GM18868 (cell line): ENCODE results near the gene RET.

Experiments used
- ATAC-seq: cut with Tn5 transposase; IDR thresholded peaks from one replicate; pipeline ENCODE4 v1.9.1; 2021; ENCODE audit warnings: mild to moderate bottlenecking, moderate library complexity; ENCODE audit not compliant: unreplicated experiment

RET gene

GRCh38 chr10:43160046-43160920 is 83.4 kb downstream of the RET start:
- peak; percentile 79 for ATAC-seq

- peak; percentile 68 for ATAC-seq
These were observed 84.0 kb downstream of the RET start for GRCh38 chr10:43160921-43161255.

GRCh38 chr10:43162604-43163003 is 85.7 kb downstream of the RET start:
- no peak for ATAC-seq

- ATAC-seq = no peak
These were observed 89.5 kb downstream of the RET start for GRCh38 chr10:43166207-43166879.

- peak; percentile 80 for ATAC-seq
These were observed 90.1 kb downstream of the RET start for GRCh38 chr10:43166880-43167497.

GRCh38 chr10:43167498-43167889 is 90.6 kb downstream of the RET start:
- no peak for ATAC-seq

GRCh38 chr10:43170491-43170890 is 93.6 kb downstream of the RET start:
- no peak for ATAC-seq

GRCh38 chr10:43172645-43173044 is 95.8 kb downstream of the RET start:
- no peak for ATAC-seq

- ATAC-seq = no peak
These were observed 96.3 kb downstream of the RET start for GRCh38 chr10:43173120-43173519.

- no peak for ATAC-seq
These were observed 98.1 kb downstream of the RET start for GRCh38 chr10:43174969-43175368.

GRCh38 chr10:43176271-43176670 is 99.4 kb downstream of the RET start:
- ATAC-seq = no peak

- ATAC-seq = no peak
These were observed 100.7 kb downstream of the RET start for GRCh38 chr10:43177595-43177994.
